ENCODE results near the gene SMIM9.

SMIM9 gene

DNA sequence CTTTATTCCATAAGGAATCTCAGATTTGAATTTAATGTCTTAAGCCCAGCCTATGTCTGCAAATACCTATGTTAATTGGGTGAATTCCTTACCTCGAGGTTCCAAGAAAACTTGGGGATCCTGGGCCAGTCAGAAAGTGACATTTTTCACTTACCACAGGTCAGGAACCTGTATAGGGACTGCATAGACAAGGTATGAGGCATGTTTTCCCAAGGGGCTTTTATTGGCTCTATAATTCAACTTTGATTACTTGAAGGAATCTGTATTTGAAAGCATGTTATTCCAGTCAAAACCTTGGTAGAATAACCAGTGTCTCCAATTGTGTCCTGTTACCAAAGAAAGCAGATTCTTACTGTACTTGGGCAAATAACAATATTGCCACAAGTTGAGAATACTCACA, 20.7 kb downstream of the SMIM9 start:
- no peak for DNase-seq

DNA sequence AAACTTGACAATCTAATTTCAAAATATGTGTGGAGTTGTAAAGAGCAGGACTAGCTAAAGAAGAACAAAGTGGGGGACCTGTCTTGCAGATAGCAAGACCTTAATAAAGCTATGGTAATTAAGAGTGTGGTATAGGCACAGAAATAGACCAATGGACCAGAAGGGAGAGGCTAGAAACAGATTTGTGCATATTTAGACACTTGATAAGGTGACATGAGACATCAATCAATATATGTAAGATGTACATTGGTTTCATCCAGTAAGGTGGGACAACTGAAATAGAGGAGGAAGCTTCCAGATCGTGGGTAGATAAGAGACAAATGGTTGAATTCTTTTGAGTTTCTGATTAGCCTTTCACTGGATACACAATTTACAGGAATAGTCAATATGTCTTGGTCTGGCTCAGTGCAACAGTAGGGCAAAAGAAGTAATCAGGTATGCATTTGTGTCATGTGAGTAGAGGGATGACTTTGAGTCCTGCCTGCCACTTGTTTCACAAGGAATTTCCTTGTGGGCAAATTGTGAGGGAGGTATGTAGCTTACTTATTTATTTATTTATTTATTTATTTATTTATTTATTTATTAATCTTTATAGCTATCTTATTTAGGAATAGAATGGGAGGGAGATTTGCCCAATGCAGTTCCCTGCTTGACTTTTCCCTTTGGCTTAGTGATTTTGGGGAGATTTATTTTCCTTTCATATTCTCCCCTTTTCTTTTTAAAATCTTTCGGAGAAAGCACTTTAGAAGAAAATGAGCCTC, 21.9 kb downstream of the SMIM9 start:
- no peak for DNase-seq

DNA sequence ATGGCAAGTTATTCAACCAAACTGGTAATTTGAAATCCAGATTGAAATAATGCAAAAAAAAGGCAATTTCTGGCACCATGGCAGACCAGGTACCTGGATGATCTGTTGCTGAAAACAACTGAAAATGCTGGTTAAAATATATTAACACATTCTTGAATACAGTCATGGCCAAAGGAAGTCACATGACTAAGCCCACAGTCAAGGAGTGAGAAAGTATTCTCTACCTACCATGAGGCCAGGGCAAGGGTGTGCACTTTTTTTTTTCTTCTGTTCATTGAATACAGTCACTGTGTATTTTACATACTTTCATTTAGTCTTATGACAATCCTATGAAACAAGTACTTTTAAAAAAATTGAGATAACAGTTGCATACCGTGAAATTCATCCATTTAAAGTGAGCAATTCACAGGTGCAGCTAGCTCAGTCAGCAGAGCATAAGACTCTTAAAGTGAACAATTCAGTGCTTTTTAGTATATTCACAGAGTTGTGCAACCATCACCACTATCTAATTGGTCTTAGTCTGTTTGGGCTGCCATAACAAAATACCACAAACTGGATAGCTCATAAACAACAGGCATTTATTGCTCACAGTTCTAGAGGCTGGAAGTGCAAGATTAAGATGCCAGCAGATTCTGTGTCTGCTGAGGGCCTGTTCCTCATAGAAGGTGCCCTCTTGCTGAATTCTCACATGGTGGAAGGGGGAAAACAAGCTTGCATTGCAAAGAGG, 24.4 kb downstream of the SMIM9 start:
- DNase-seq, result no peak

- no peak for DNase-seq
Observed at GRCh38 chrX:154806837-154807501, 27.5 kb downstream of the SMIM9 start.

- DNase-seq, result no peak
Observed at GRCh38 chrX:154805696-154806091, 28.8 kb downstream of the SMIM9 start.

DNA sequence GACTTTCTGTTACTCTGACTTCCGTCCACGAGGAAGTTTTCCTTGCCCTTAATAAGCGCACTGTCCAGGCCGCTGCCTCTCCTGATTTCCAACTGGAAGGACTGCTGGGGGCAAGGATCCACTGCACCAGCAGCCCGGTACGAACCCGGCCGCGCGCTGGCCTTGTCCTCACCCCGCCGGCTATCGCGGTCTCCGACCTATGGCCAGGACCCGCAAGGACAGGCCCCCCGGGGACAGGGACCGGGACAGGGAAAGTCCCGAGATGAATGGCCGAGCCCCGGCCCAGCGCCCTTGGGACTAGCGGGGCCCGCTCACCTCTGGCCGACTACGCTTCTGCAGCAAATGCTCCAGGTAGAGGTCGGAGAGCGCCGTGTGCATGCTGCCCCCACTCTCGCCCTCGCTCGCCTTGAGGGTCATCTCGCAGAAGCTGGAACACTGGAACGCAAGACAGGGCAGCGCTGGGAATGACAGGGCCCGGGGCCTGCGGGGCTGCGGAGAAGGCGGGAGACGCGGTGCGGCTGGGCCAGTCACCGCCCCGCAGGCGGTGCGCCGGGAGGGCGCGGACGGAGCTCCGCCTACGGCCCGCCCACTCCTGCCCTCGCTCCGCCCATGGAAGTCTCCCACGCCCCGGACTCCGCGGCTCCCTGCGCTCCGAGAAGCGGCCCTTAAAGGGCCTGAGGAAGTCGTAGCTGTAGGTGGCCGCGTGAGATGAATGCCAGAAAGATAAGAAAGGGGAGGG, 29.3 kb downstream of the SMIM9 start, which contains the start of gene MPP1:
TSS of gene MPP1 (minus strand) at position 529 of the 739 bp plus-strand sequence. CDS start at position 417, 112 bp downstream.
- peak; percentile 59 for DNase-seq

GRCh38 chrX:154804261-154804956, 30.1 kb downstream of the SMIM9 start:
- DNase-seq, result no peak

DNA sequence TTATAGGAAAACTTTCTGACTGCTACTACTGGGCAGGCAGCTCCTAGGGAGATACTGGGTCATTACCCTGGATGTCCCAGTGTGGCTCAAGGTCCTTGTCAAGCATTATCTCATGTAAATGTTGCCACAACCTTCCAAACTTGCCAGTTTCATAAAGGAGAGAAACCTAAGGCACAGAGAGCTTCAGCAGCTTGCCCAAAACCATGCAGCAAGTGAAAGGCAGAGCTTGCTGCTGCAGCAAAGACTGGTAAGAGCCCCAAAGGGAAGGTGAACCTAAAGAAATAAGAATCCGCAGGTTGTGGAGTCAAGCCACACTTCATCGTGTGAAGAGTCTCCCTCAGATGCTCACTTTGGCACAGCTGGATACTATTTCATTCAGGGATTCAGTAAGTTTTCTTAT, 31.5 kb downstream of the SMIM9 start:
- DNase-seq, result no peak

- no peak for DNase-seq
Observed at GRCh38 chrX:154800478-154801210, 33.8 kb downstream of the SMIM9 start.

DNA sequence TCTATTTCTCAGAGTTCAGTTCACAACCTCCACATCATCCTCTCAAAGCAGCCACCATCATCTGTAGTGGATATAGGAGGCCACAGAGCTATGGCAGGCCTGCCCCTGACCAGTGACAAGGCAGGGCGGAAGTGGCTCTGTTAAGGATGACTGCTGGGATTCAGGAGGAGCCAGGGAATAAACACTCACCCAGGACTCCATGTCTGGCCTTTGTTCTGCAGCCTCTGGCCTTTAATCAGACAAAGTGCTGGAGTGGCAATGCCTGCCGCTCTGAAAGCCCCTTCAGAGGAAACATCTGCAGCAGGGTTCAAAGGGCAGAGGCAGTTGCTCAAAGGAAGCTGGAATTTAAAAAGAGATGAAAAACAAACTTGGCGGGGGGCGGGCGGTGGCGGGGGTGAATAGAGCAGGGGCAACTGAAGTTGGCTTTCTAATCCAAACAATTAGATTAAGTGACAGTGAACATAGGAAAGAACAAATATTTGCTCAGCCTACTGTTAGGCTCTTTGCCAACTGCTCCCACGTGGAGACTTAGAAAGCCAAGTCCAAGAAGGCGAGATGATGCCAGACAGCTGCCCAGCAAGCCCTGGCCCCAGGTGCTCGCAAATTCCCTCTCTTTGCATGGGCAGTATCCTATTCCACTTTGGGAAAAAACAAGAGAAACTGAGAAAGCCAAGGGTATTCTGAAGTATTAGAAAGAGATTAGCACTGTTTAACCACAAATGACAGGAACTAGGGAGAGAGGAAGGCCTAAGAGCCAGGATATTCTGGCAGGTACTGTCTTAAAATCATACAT, 34.7 kb downstream of the SMIM9 start:
- no peak for DNase-seq

GRCh38 chrX:154797006-154797405, 37.5 kb downstream of the SMIM9 start:
- DNase-seq, result no peak

- no peak for DNase-seq
Observed at GRCh38 chrX:154795016-154795415, 39.4 kb downstream of the SMIM9 start.

GRCh38 chrX:154793084-154793795, 41.2 kb downstream of the SMIM9 start:
- no peak for DNase-seq

DNA sequence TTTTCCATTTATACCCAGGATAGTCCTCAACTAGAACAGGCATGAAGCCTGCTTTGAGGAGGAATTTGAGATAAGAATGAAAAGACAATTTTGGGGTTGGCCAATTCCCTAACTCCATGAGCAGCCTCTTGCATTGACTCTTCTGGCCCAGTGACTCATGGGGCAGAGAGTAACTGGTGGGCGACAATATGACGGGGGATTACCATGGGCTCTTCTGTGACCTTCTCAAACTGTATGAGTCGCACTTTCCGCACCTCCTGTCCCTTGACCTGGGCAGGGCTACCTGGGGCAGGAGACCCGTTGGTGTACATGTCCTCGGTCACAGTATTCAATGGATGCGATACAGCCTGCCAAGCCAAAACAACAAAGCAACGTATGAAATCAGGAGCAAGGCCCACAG, 42.5 kb downstream of the SMIM9 start:
- no peak for DNase-seq

DNA sequence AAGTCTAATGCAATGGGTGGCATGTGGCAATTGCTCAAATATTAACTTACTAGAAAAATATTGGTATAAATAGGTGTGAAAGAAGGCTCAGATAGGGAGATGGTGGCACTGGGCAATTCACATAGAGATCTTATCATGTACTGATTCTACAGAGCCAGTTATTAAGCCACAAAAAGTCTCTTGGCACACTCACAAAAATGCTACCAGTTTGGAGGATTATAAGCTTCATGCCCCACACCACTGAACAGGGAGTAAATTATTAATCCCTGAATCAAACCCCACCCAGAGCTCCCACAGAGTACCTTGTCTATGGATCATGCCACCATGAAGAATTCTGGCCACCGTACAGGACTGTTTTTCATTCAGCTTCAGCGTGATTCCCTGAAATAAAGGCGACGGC, 43.0 kb downstream of the SMIM9 start:
- DNase-seq, result no peak

GRCh38 chrX:154785716-154786115, 48.7 kb downstream of the SMIM9 start:
- no peak for DNase-seq

- no peak for DNase-seq
Observed at GRCh38 chrX:154784149-154784995, 50.1 kb downstream of the SMIM9 start.

DNA sequence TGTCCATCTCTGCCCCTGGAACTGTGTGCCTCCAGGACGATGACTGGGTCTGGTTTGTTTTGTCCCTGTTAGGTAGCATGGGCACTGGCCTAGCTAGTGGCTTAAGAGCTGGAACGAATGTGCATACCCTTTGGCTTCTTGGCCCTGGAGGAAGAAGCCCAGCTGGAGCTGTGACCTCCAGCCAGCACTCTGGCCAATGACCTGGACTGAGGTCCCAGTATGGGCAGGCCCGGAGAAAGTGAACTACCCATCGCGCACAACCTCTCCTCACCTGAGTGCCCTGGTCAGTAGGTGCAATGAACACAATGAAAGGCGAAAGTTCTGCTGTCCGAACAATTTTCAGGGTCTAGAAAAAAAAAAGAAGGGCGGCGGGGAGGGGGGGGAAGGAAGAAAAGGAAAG, 53.5 kb downstream of the SMIM9 start:
- DNase-seq, result no peak

GRCh38 chrX:154779261-154779660, 55.2 kb downstream of the SMIM9 start:
- no peak for DNase-seq
